Stimulated activated CD4-positive, alpha-beta T cell treated with anti-CD3 and anti-CD28 coated beads, Interleukin-15, amount 100 ng/mL, for 24 hours (primary cell): ENCODE measurements around the gene RERE.
A peak's percentile ranks its signal among the peaks of the same experiment; 100 is the strongest.

ENCODE experiments used
- DNase-seq: peaks from one replicate; pipeline ENCODE4 v3.0.0-alpha.2; 2020

Gene RERE

GRCh38 chr1:8817412-8818324 is at the start of gene RERE:
Gene RERE (minus strand): TSS chr1:8817640.
- DNase-seq = peak; percentile 95

DNA sequence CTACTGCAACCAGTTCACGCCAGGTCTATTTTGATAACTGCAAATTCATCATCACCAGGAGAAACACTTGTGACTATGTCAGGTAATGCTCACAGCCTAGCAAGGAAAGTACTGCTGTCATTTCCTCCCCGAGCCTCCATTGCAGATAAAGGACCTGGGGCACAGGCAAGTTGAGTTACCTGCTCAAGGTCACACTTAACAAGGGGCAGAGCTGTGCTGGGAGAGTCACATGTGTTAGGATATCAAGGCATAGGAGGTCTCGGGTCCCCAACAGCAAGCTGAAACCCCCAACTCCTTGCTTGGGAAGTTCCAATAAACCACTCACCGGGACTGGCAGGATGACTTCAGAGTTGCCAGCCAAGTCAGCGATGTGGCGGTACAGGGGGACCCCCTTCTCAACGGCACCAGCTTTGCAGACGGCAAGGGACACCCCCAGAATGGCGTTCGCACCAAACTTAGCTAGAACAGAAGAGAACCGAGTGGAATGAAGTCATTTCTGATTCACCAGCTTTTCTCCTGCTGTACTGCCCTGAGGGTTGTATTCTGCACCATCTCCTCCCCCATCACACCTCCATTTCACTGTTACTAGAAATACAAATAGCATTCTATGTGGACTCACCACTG is 49.5 kb upstream of the RERE start:
- peak; percentile 63 for DNase-seq

DNA sequence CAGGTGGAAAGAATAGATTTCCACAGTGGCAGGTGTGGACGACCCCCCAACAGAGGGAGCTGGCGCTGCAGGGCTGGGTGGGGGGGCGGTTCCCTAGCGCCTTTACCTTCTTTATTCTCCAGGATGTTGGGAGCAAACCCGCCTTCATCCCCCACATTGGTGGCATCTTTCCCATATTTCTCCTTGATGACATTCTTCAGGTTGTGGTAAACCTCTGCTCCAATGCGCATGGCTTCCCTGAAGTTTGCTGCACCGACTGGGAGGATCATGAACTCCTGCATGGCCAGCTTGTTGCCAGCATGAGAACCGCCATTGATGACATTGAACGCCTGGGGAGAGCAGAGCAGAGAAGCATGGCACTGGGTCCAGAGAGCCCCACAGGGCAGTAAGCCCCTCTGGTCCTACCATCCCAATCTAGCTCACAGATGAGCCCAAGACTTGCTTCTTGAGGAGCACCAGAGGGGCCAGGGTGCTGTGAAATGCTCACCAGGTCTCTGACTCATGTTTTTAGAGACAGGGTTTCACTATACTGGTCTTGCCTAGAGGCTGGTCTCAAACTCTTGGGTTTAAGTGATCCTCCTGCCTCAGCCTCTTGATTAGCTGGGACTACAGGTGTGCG is 48.8 kb upstream of the RERE start:
- peak; percentile 5 for DNase-seq

- no peak for DNase-seq
These were observed 47.4 kb upstream of the RERE start for GRCh38 chr1:8864713-8865344.

DNA sequence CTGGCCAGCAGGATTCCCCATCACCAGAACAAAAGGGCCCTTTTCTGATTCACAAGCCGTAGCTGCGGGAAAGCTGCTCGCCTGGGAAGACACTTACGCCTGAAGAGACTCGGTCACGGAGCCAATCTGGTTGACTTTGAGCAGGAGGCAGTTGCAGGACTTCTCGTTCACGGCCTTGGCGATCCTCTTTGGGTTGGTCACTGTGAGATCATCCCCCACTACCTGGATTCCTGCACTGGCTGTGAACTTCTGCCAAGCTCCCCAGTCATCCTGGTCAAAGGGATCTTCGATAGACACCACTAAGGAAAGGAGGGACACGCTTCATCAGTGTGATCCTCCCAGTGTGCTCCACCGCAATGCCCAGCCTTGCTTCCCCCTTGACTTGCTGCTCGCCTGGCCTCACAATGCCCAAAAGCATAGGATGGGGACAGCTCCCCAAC is 46.4 kb upstream of the RERE start:
- no peak for DNase-seq

GRCh38 chr1:8863138-8863537 is 45.7 kb upstream of the RERE start:
- DNase-seq = peak; percentile 9

DNA sequence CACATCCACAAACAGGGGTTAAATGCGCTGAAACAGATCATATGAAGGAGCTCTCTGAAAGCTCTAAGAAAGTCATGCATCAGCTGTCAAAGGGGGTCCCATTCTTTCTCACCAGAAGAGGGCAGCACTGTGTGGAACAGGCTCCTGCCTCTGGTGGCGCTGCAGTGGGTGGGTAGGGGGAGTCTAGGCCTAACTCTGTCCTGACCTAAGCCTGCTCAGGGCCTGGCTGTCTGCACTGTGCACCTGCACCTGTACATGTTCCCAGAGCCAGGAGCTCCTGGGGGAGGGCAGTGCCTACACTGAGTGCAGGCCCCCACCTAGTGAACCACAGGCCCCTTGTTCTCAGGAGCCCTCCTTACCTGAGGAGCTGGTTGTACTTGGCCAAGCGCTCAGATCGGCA is 45.1 kb upstream of the RERE start:
- peak; percentile 55 for DNase-seq

DNA sequence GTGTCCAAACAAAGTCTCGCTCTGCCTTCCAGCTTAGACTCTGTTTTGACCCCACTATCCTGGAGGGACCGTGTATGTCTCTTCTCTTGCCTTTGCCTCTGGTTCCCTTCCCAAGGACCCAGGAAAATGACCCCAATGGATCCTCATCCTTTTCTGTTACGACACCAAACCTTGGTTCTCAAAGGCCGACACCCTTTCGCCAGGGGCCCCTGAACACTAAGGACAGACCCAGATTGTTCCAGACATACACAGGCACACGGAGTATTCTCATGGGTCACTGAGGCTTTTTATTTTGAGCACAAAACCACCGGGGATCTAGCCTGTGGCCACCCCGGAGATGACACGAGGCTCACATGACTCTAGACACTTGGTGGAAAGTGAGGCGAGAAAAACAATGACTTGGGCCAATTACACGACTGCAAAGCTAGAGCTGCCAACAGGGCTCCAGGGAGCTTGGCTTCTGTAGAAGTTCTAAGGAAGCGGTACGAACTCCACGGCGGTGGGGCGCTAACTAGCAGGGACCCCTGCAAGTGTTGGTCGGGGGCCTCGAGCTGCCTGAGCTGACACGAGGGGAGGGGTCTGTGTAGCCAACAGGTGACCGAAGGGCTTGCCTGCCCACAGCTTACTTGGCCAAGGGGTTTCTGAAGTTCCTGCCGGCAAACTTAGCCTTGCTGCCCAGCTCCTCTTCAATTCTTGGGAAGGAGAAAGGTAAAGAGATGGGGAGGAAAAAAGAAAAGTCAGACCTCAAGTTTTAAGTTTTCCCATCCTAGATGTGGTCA is 43.5 kb upstream of the RERE start:
- DNase-seq = no peak

GRCh38 chr1:8858888-8859706 is 41.7 kb upstream of the RERE start:
- peak; percentile 53 for DNase-seq

DNA sequence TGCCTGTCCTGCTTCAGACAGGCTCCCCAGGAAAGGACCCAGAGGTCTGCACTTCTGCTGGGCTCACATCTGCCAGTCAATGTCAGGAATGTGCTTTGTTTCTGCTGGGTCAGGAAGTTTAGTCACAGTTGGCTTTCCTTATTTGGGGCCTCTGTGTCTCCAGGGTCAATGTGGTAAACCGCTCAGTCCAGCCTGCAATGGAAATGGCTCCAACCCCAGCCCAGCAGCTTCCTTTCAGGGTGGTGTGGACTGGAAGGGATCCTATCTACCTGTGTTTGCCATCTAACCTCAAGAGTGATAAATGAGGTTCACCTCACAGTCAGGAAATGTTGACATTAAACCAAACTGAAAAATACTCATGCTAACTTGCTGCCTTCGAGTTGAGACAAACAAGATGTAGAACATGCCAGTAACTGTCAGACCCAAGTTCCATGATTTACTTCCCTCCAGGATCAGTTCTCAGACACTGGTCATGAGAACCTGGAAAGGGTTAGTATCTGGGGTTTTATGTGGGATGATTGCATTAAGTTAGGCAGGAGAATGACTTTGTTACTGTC is 40.8 kb upstream of the RERE start:
- peak; percentile 35 for DNase-seq

DNA sequence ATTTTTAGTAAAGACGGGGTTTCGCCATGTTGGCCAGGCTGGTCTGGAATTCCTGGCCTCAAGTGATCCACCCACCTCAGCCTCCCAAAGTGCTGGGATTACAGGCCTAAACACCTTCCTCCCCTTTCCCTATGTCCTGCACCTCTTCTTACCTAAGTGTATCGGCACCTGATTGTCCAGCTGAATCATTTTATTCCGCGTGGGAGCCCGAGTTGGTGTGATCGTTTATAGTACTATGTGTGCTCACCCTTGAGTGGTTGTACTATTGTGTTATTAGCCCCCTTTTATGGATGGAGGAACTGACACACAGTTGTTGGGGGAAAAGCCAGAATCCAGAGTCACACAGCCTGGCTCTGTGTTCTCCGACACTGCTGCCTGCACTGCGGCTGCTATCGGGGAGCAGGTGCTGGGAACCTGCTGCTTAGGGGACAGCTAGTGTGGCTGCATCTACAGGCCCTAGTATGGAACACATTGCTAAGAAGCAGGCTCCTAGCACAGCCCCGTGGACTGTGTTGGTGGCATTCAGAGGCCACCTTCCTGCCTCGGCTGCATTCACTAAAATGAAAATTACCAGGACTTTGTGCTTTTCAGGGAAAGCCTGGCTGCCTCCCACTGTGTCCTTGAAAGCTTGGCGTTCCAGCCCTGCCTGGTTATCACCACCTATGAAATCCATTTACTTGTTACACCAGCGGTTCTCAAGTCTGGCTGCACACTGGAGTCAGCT is 39.4 kb upstream of the RERE start:
- peak; percentile 23 for DNase-seq

DNA sequence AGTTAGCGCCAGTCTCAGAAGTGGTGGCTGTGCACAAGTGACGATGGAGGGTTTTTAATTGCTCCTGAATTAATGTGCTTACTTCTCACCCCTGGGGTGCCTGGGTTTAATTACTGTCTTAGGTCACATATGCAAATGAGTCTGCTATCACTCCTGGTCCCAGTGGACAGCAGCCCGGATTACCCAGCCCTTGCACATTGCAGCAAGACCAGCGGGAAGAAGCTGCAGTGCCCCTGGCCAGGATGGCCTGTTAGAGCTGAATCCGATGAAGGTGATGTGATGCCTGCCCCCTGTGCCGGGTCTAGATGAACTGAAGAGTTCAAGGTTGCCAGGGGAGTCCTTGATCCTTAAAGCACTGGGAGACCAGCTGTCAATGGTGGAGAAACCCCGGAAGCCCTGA is 36.8 kb upstream of the RERE start:
- no peak for DNase-seq

DNA sequence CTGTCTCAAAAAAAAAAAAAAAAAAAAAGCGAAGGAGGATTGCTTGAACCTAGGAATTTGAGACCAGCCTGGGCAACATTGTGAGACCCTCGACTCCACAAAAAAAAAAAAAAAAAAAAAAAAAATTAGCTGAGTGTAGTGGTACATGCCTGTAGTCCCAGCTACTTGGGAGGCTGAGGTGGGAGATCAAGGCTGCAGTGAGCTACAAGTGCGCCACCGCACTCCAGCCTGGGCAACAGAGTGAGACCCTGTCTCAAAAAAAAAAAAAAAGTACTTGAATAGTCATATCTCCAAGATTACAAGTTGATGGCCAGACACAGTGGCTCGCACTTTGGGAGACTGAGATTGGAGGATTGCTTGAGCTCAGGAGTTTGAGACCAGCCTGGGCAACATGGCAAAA is 33.6 kb upstream of the RERE start:
- no peak for DNase-seq

DNA sequence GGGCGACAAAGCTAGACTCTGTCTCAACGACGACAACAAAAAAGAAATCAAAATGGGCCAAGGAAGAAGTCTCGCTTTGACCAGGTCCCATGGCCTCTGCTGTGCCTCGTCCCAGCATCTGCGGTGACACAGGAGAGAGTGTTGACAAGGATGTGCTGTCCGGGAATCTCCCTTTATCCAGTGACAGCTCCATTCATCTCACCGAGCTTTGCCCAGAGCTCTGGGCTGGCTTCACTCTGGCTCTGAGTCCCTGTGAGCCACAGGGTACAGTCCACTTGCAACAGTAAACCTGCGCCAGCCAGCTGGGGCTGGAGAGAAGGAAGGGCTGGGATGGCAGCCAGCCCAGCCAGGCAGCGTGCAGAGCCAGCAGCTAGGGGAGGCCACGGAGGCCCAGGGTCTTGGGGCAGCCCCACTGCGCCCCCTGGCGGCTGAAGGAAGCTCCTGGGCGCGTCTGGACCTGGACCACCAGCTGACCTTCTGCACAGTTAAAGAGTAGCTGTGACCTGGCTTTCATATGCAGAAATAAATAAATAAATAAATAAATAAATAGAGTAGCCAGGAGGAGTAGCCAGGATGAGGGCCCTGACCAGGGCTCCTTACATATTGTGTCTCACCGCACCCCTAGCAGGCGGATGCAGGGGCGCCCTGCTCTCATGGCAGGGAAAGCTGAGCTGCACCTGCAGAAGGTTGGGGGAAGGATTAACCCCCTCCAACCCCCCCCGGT is 31.4 kb upstream of the RERE start:
- peak; percentile 85 for DNase-seq

DNA sequence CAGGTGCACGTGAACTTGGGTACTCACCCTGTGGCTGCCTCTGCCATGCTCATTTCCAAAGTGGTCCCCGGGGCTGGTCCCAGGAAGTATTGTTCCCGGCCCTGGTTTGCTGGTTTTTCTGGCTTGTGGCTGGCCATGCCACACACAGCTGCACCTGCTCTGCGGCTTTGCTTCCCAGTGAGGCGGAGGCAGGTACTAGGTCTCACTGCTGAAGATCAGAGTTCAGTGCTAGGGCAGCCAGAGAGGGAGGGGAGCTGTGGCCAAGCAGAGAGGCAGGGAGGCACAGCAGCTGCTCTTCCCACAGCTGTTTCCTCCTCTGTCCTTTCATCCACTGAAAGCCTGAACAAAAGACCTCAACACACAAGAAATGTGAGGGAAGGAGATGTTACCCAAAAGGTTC is 30.6 kb upstream of the RERE start:
- DNase-seq = no peak

- no peak for DNase-seq
These were observed 28.8 kb upstream of the RERE start for GRCh38 chr1:8846263-8846662.

DNA sequence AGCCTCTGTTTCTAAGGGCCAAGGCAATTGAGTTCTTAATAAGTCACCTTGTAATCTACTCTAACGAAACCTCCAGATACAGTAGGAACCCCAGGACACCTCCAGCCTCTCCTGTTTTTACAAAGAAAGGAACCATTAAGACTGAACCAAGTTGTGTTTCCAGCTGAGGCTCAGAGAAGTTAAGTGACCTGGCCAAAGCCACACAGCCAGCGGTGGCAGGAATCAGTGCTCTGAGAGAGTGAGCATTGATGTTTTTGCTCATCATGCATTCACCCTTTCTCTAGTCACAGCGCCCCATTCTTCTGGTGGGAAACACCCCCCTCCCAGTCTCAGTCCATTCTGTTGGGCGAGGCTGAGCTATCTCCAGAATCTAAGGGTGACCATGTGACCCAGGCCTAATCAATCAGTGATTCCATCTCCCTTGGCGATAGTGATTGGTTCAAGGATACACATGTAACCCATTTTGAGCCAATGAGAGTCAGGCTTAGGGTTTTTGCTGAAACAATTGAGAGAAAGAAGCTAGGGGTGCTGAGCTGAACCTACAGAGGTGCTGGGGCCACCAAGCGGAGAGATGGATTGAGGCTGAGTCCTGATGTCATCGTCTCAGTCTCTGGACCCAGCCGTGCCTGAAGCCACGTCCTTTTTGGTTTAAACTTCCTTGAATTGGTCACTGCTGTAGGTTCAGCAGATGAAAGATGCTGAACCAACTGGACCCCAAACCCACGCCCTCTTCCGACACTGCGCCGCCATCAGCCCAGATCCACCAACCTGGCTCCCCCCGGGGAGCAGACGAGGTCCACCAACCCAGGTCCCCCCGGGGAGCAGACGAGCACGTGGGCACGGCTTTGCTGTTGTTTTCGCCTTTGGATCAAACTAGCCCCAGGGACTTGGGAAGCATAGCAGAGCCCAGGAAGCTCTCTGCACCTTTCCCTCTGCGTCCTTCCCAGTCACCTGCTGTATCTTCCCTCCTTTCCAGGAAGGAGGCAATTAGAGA is 28.0 kb upstream of the RERE start:
- DNase-seq = no peak

DNA sequence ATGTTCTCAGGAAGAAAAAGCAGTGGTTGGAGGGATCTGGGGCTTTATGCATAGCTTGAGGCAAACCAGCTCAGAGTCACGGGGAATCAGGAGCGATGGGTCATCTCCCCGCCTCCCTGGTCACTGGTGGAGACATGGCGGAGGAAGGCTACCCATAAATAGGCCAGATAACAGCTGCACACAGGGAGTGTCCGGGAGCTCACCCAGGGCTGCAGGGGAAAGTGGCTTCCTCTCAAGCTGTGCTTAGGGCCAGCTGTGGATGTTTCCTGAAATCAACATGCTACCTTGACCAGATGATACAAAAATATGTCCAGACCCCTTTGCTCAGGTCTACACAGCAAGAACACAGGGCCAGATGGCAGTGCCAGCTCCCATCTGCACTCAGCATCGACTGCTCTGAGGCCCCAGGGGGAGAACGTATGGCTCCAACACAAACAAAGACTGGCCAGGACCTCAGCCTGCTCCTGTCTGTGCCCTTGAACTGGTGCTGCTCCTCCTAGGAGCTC is 27.1 kb upstream of the RERE start:
- no peak for DNase-seq
